Hepatocyte (in vitro differentiated cells): ENCODE data around the gene WTIP.

Experiments used
- EZH2 ChIP-seq: fragments of 200-600 bp; sonication (generic); IDR thresholded peaks from 2 replicates; pipeline ENCODE4 v1.6.1; 2016; ENCODE audit warnings: antibody characterized with exemption, mild to moderate bottlenecking, borderline replicate concordance
- EZH2phosphoT487 ChIP-seq: fragments of 200-600 bp; sonication (generic); IDR thresholded peaks from one replicate; pipeline ENCODE4 v1.6.1; 2018; ENCODE audit warnings: antibody characterized with exemption, mild to moderate bottlenecking, low read depth, moderate library complexity; ENCODE audit not compliant: unreplicated experiment, severe bottlenecking
- TF ChIP-seq, protein P1 (sequence below): fragments of 200-600 bp; sonication (generic); IDR thresholded peaks from 2 replicates; pipeline ENCODE4 v1.5.1; 2016; ENCODE audit warnings: antibody characterized with exemption, mild to moderate bottlenecking; ENCODE audit not compliant: poor library complexity

DNA sequence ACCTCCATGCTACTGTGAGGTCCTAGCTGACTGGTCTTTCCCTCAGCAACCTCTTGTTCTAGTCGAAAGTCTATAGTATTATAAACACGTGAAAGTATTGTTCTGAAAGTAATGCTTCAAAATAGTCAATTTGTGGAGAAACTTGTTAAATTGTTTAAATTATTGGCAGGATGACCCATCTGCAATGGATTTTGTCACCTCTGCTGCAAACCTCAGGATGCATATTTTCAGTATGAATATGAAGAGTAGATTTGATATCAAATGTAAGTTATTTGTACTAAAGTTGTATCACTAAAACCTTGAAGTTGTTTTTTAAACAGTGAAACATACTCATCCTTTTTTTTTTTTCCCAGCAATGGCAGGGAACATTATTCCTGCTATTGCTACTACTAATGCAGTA is 27.5 kb upstream of the WTIP start:
- TF ChIP-seq, protein P1, sequence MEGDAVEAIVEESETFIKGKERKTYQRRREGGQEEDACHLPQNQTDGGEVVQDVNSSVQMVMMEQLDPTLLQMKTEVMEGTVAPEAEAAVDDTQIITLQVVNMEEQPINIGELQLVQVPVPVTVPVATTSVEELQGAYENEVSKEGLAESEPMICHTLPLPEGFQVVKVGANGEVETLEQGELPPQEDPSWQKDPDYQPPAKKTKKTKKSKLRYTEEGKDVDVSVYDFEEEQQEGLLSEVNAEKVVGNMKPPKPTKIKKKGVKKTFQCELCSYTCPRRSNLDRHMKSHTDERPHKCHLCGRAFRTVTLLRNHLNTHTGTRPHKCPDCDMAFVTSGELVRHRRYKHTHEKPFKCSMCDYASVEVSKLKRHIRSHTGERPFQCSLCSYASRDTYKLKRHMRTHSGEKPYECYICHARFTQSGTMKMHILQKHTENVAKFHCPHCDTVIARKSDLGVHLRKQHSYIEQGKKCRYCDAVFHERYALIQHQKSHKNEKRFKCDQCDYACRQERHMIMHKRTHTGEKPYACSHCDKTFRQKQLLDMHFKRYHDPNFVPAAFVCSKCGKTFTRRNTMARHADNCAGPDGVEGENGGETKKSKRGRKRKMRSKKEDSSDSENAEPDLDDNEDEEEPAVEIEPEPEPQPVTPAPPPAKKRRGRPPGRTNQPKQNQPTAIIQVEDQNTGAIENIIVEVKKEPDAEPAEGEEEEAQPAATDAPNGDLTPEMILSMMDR, result no peak
- TF ChIP-seq EZH2 (no peak), EZH2phosphoT487 (no peak)
